Kidney epithelial cell (primary cell): ENCODE results near the gene MECP2. TPM values are rescaled to one million over a fixed set of nuclear protein-coding genes. Genes with fewer than 3 reads are reported as not detected.

Source experiments
- DNase-seq: peaks from one replicate; pipeline ENCODE4 v3.0.0-alpha.2; 2010; ENCODE audit warnings: low read depth
- H3K27me3 ChIP-seq: 2 replicates; pipeline ENCODE4 v1.6.0; 2011; ENCODE audit warnings: low read length; ENCODE audit not compliant: control insufficient read depth, insufficient read depth
- H3K36me3 ChIP-seq: 2 replicates; pipeline ENCODE4 v1.5.1; 2011; ENCODE audit warnings: low read length; ENCODE audit not compliant: control insufficient read depth, insufficient read depth
- H3K4me3 ChIP-seq: 2 replicates; pipeline ENCODE4 v1.5.1; 2011; ENCODE audit warnings: low read depth, mild to moderate bottlenecking, control low read depth, low read length
- total RNA-seq: library from RNA; depleted of rRNA; stranded (reverse); fragments of >200 nt; gene quantifications from 2 replicates; pipeline ENCODE4 v1.2.3, GENCODE V29; 2015
- TF ChIP-seq, protein P1 (sequence below): IDR thresholded peaks from 2 replicates; pipeline ENCODE4 v1.5.1; 2011; ENCODE audit warnings: mild to moderate bottlenecking, moderate library complexity, low read length, control low read depth, inconsistent platforms; ENCODE audit not compliant: insufficient read depth, poor library complexity, severe bottlenecking

Gene MECP2
- total RNA-seq, 1 donor from 2014 or later, result 34.4 TPM

DNA sequence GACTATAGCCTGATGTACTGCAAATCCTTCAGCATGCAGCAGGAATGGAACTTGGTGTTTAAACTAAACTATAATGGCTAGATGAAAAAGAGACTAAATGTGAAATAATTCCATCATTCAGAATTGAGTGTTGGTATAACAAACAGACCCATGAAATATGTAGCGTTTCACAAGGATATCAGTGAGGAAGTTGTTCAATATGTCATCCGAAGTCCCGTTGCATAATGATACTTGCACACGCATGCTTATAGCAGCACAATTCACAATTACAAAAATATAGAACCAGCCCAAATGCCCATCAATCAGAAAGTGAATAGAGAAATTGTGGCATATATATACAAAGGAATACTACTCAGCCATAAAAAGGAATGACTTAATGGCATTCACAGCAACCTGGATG, 20.4 kb downstream of the MECP2 start:
- no peaks in the 10 kb centered on the region for H3K27me3 ChIP-seq
- DNase-seq, result no peak
- H3K4me3 ChIP-seq, result no peak overlapping the region
- TF ChIP-seq, protein P1, sequence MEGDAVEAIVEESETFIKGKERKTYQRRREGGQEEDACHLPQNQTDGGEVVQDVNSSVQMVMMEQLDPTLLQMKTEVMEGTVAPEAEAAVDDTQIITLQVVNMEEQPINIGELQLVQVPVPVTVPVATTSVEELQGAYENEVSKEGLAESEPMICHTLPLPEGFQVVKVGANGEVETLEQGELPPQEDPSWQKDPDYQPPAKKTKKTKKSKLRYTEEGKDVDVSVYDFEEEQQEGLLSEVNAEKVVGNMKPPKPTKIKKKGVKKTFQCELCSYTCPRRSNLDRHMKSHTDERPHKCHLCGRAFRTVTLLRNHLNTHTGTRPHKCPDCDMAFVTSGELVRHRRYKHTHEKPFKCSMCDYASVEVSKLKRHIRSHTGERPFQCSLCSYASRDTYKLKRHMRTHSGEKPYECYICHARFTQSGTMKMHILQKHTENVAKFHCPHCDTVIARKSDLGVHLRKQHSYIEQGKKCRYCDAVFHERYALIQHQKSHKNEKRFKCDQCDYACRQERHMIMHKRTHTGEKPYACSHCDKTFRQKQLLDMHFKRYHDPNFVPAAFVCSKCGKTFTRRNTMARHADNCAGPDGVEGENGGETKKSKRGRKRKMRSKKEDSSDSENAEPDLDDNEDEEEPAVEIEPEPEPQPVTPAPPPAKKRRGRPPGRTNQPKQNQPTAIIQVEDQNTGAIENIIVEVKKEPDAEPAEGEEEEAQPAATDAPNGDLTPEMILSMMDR, result no peak
- no peaks in the 10 kb centered on the region for H3K36me3 ChIP-seq

DNA sequence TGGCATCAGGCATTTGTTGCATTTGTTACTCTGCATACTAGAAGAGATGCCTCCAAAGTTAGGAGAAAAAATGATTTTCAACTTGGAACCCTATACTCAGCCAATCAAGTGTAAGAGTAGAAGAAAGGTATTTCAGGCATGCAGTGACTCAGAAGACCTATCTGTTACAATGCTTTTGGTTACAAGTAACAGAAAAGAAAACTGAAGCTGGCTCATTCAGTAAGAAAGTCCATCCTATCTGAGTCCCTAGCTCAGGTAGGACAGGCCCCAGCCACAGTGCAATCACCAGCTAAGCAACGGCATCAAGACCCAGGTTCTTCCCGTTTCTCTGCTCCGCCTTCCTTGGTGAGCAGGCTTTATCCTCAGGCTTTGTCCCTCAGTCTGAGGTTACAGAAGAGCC, 23.3 kb downstream of the MECP2 start:
- DNase-seq, result peak; percentile 48
- H3K4me3 ChIP-seq, result no peak overlapping the region
- no peaks in the 10 kb centered on the region for H3K36me3 ChIP-seq
- TF ChIP-seq, protein P1, result no peak
- H3K27me3 ChIP-seq, result no peaks in the 10 kb centered on the region

- DNase-seq, result no peak
- TF ChIP-seq, protein P1, result no peak
- Histone ChIP-seq H3K36me3 (no peaks in the 10 kb centered on the region), H3K4me3 (no peak overlapping the region), H3K27me3 (no peaks in the 10 kb centered on the region)
These were observed 25.3 kb downstream of the MECP2 start for GRCh38 chrX:154072192-154072591.

- no peak for DNase-seq
- TF ChIP-seq, protein P1, result no peak
- Histone ChIP-seq H3K27me3 (no peaks in the 10 kb centered on the region), H3K36me3 (no peaks in the 10 kb centered on the region), H3K4me3 (no peak overlapping the region)
These were observed 29.0 kb downstream of the MECP2 start for GRCh38 chrX:154068560-154068959.

GRCh38 chrX:154064637-154065435, 32.7 kb downstream of the MECP2 start:
- H3K27me3 ChIP-seq, result no peaks in the 10 kb centered on the region
- TF ChIP-seq, protein P1, result no peak

GRCh38 chrX:154063234-154063633, 34.3 kb downstream of the MECP2 start:
- no peaks in the 10 kb centered on the region for H3K36me3 ChIP-seq
- no peak overlapping the region for H3K4me3 ChIP-seq
- DNase-seq, result no peak
- H3K27me3 ChIP-seq, result no peaks in the 10 kb centered on the region
- TF ChIP-seq, protein P1, result no peak

More at GRCh38 chrX:154064637-154065435, 32.7 kb downstream of the MECP2 start:
- H3K4me3 ChIP-seq, result no peak overlapping the region
- DNase-seq, result no peak
- H3K36me3 ChIP-seq, result no peaks in the 10 kb centered on the region
